Thoracic aorta (tissue), 2 donors: ENCODE results near the gene OR6C6. TPM values are rescaled to one million over a fixed set of nuclear protein-coding genes. Genes with fewer than 3 reads are reported as not detected.
"Not testable (repeated sequence)": the region's sequence is repeated elsewhere in the genome, so short reads cannot be mapped to it uniquely, and the experiment has no call there.

Source experiments
- ATAC-seq: fragments of 150-250 bp; one replicate; pipeline ENCODE4 v1.8.0; 2017; ENCODE audit warnings: low read depth; ENCODE audit not compliant: insufficient number of reproducible peaks, low FRiP score
- DNase-seq: peaks from one replicate; pipeline ENCODE4 v3.0.0-alpha.2; 2020; ENCODE audit warnings: low spot score
- H3K27ac ChIP-seq, 2 donors: fragments of 200-600 bp; sonication (generic); 1 replicate in 1 of 2; 2 replicates in 1 of 2; pipeline ENCODE4 v1.5.1; 2016; ENCODE audit warnings: mild to moderate bottlenecking in 2 of 2, moderate library complexity in 2 of 2
- H3K27me3 ChIP-seq: fragments of 200-600 bp; sonication (generic); replicated peaks from 2 replicates; pipeline ENCODE4 v1.6.0; 2016; ENCODE audit warnings: mild to moderate bottlenecking; ENCODE audit not compliant: insufficient read depth
- H3K36me3 ChIP-seq: fragments of 200-600 bp; sonication (generic); one replicate; pipeline ENCODE4 v1.5.1; 2016
- H3K4me1 ChIP-seq, 2 donors: fragments of 200-600 bp; sonication (generic); 1 replicate in 1 of 2; 2 replicates in 1 of 2; pipeline versions ENCODE4 v1.5.1 to v1.6.0; 2016; ENCODE audit warnings: low read depth in 2 of 2, mild to moderate bottlenecking in 1 of 2; ENCODE audit not compliant: control insufficient read depth in 1 of 2
- H3K4me3 ChIP-seq: fragments of 200-600 bp; sonication (generic); 2 replicates; pipeline ENCODE4 v1.5.1; 2016; ENCODE audit warnings: mild to moderate bottlenecking
- H3K9me3 ChIP-seq: fragments of 200-600 bp; sonication (generic); 2 replicates; pipeline ENCODE4 v1.5.1; 2016
- total RNA-seq, 2 donors: library from RNA; depleted of rRNA; stranded (reverse); fragments of >200 nt; gene quantifications; one replicate each; pipeline versions ENCODE4 v1.1.0 to v1.2.3, GENCODE V29; 2016
- TF ChIP-seq, protein P1 (sequence below): fragments of 200-600 bp; sonication (generic); IDR thresholded peaks from one replicate; pipeline ENCODE4 v1.5.1; 2019; ENCODE audit warnings: antibody characterized with exemption

OR6C6 gene
- not detected for total RNA-seq

DNA sequence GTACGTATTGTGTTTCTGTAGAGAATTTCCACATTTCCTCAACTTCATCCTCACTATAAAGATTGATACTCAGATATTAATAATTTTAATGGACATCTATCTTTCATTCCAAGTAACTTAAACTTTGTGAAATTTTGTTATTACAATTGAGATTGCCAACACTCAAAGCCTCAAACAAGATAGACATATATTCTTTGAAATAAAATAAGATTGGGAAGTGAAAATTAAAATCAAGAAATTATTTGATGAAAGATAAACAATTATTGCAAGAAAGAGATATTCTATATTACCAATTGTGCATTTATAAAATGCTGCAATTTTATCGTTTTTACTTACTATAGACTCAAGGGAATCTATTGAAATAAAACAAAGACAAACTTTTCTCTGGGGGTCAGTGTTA, at the start of gene OR6C6:
Gene OR6C6 (minus strand): TSS at position 101 of the 400 bp plus-strand sequence. CDS start 1,337 bp downstream, outside the sequence.
- Histone ChIP-seq H3K4me1 (no peaks in the 10 kb centered on the region), H3K27me3 (no peaks in the 10 kb centered on the region), H3K36me3 (no peaks in the 10 kb centered on the region), H3K4me3 (no peak within 1 kb of the TSS), H3K9me3 (no peaks in the 10 kb centered on the region), H3K27ac (no peak within 1 kb of the TSS)
- ATAC-seq (no peak), DNase-seq (no peak)
- TF ChIP-seq, protein P1, sequence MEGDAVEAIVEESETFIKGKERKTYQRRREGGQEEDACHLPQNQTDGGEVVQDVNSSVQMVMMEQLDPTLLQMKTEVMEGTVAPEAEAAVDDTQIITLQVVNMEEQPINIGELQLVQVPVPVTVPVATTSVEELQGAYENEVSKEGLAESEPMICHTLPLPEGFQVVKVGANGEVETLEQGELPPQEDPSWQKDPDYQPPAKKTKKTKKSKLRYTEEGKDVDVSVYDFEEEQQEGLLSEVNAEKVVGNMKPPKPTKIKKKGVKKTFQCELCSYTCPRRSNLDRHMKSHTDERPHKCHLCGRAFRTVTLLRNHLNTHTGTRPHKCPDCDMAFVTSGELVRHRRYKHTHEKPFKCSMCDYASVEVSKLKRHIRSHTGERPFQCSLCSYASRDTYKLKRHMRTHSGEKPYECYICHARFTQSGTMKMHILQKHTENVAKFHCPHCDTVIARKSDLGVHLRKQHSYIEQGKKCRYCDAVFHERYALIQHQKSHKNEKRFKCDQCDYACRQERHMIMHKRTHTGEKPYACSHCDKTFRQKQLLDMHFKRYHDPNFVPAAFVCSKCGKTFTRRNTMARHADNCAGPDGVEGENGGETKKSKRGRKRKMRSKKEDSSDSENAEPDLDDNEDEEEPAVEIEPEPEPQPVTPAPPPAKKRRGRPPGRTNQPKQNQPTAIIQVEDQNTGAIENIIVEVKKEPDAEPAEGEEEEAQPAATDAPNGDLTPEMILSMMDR: no peak

DNA sequence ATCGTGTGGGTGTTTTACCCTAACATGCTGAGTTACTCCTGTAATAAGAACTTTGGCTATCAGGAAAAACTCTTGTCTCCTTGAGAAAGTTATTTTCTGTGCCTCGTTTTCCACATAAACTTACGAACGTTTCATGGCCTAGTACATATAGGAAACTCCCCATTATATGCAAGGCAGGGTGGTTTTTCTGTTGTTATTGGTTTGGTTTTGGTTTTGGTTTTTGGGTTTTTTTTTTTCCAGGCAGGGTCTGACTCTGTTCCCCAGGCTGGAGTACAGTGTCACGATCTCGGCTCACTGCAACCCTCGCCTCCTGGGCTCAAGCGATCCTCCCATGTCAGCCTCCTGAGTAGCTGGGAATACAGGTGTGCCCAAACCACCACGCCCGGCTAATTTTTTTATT, 39.6 kb upstream of the OR6C6 start:
- ATAC-seq: no peak
- TF ChIP-seq, protein P1: no peak
- H3K36me3 ChIP-seq: no peaks in the 10 kb centered on the region

DNA sequence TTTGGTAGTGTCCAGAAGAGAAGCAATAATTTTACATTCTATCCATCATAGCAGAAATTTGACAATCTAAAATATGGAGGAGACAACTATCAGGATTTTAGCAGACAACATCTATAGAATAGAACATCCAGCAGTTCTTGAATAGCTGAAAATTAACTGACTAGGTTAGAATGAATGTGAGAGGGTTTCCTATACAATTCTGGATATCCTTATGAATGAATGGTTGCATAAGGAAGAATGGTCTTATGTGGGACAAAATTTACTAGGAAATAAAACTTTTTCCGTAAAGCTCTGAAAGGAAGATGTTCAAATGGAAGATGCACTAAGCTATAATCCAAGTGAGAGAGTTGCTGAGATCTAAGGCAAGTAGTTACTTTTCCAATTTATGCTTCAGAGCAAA, 34.1 kb upstream of the OR6C6 start, which contains the start of gene OR6C3:
Gene OR6C3 (plus strand): TSS at position 301 of the 400 bp plus-strand sequence. CDS start 955 bp downstream, outside the sequence.
- H3K4me1 ChIP-seq: no peaks in the 10 kb centered on the region
- DNase-seq (no peak), ATAC-seq (no peak)
- H3K27ac ChIP-seq: no peak within 1 kb of the TSS
- H3K4me3 ChIP-seq: no peak within 1 kb of the TSS
- TF ChIP-seq, protein P1: no peak
- no peaks in the 10 kb centered on the region for H3K36me3 ChIP-seq
- H3K9me3 ChIP-seq: no peaks in the 10 kb centered on the region
- H3K27me3 ChIP-seq: no peaks in the 10 kb centered on the region

More for the DNA sequence above, 39.6 kb upstream of the OR6C6 start:
- H3K4me1 ChIP-seq: no peaks in the 10 kb centered on the region
- no peak overlapping the region for H3K27ac ChIP-seq
- no peak for DNase-seq
- no peaks in the 10 kb centered on the region for H3K9me3 ChIP-seq
- H3K27me3 ChIP-seq: no peaks in the 10 kb centered on the region
- no peak overlapping the region for H3K4me3 ChIP-seq

DNA sequence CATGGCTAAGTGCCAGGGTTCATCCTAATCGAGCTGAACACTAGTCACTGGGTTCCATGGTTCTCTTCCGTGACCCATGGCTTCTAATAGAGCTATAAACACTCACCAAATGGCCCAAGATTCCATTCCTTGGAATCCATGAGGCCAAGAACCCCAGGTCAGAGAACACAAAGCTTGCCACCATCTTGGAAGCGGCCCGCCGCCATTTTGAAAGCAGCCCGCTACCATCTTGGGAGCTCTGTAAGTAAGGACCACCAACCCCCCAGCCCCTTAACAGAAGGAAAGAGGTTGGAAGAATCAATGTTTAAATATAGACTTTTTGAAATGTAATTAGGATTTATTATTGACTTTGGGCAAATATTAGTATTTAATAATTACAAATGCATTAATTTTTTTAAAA, 29.4 kb upstream of the OR6C6 start:
- DNase-seq, H3K27ac ChIP-seq, H3K4me3 ChIP-seq, H3K36me3 ChIP-seq, H3K27me3 ChIP-seq, H3K9me3 ChIP-seq, H3K4me1 ChIP-seq, ATAC-seq: not testable (repeated sequence)

DNA sequence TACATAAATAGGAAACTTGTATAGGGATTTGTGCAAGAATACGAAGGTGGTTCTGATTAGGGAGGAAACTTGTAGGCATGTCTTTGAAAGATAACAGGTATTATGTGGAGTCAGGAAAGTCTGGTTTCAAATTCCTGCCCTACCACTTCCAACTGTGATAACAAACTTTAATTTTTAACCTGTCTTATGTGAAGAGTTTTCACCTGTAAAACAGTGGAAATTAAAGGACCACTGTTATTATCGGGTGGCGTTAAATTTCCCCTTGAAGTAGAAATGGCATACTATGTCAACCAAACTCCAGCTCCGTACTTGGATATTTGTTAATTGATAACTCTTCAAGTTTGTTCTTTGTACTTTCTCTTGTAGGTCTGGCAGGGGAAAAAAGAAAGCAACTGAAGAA, 23.8 kb upstream of the OR6C6 start:
- Histone ChIP-seq H3K9me3 (no peaks in the 10 kb centered on the region), H3K36me3 (no peaks in the 10 kb centered on the region), H3K4me1 (no peaks in the 10 kb centered on the region), H3K4me3 (no peak overlapping the region), H3K27me3 (no peaks in the 10 kb centered on the region), H3K27ac (no peak overlapping the region)
- DNase-seq (no peak), ATAC-seq (no peak)
- TF ChIP-seq, protein P1: no peak

DNA sequence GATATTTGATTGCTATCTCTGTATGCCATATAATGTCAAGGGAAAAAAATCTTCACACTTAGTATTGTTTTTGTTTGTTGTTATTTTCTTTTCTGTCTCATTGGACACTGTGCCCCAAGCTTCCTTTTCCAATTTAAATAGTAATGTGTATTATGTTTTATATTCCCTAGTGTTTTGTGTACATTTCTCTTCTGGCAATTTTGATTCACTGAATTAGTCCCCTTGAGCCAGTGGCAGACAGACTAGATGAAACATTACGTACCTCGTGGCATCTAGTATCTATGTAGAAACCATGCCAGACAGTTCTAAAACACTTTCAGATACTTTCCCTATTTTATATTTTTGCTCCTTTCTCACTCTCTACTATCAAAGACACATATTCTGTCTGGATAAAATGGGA, 17.7 kb upstream of the OR6C6 start, which contains the start of gene OR6C1:
Gene OR6C1 (plus strand): TSS at position 301 of the 400 bp plus-strand sequence. CDS start 6,257 bp downstream, outside the sequence.
- Histone ChIP-seq H3K4me3 (no peak within 1 kb of the TSS), H3K36me3 (no peaks in the 10 kb centered on the region), H3K9me3 (no peaks in the 10 kb centered on the region), H3K4me1 (no peaks in the 10 kb centered on the region), H3K27me3 (no peaks in the 10 kb centered on the region), H3K27ac (no peak within 1 kb of the TSS)
- DNase-seq: no peak
- ATAC-seq: no peak
- TF ChIP-seq, protein P1: no peak
